HepG2 (cell line): ENCODE results near the gene PANK1. TPM values are rescaled to one million over a fixed set of nuclear protein-coding genes. Genes with fewer than 3 reads are reported as not detected.

Experiments
- ATAC-seq: fragments of 200-7000 bp; cut with Tn5 transposase; 3 replicates; pipeline ENCODE4 v1.9.1; 2020; ENCODE audit warnings: mild to moderate bottlenecking, moderate library complexity
- BruUV-seq: library from RNA; stranded (reverse); fragments of 400-500 nt; replicated peaks from 2 replicates; lab custom pipeline; 2021; lab: Mats Ljungman, UMichigan
- CTCF ChIA-PET: fragments of 300-600 bp; formaldehyde crosslinking; extraction: SDS; loops from one replicate; lab custom pipeline; 2021; ENCODE audit warnings: low total read pairs, inconsistent platforms, low intra/inter-chr PET ratio; lab: Yijun Ruan, JAX
- POLR2A ChIA-PET: fragments of 350-600 bp; sonication (Branson Sonifier 250); formaldehyde crosslinking; loops from one replicate; lab custom pipeline; 2020; ENCODE audit warnings: antibody characterized with exemption, inconsistent platforms; lab: Yijun Ruan, JAX
- DNase-seq: peaks from one replicate; pipeline ENCODE4 v3.0.0-alpha.2; 2015; ENCODE audit warnings: low spot score
- FAIRE-seq: peaks from 3 replicates; lab custom pipeline; 2011; peaks lifted over from hg19 to GRCh38; lab: Jason Lieb, UNC
- H2AFZ ChIP-seq: one replicate; pipeline ENCODE4 v1.6.1; 2011; ENCODE audit warnings: low read length, inconsistent platforms
- H3K27ac ChIP-seq: fragments of 300-600 bp; 3 replicates; pipeline ENCODE4 v1.8.0; 2011; ENCODE audit warnings: mixed run types, mild to moderate bottlenecking, mixed read lengths, low read length, inconsistent platforms; ENCODE audit not compliant: insufficient read depth; ENCODE audit errors: extremely low read length
- H3K27me3 ChIP-seq, 2 experiments: fragments of 200-600 bp in 1 of 2; 2 replicates in 1 of 2; 3 replicates in 1 of 2; pipeline versions ENCODE4 v1.6.0 to v1.8.0; 2011; ENCODE audit warnings: low read length in 2 of 2, mild to moderate bottlenecking in 2 of 2, moderate library complexity in 2 of 2, inconsistent platforms in 1 of 2; ENCODE audit not compliant: insufficient read depth in 2 of 2, control insufficient read depth in 1 of 2
- H3K36me3 ChIP-seq, 2 experiments: fragments of 200-600 bp in 1 of 2; replicated peaks in 1 of 2; 2 replicates in 1 of 2; 3 replicates in 1 of 2; pipeline versions ENCODE4 v1.5.1 to v1.8.0; 2011; ENCODE audit warnings: low read length in 2 of 2, inconsistent platforms in 1 of 2; ENCODE audit not compliant: insufficient read depth in 2 of 2, control insufficient read depth in 1 of 2
- H3K4me1 ChIP-seq: 2 replicates; pipeline ENCODE4 v1.5.1; 2012; ENCODE audit warnings: low read length, inconsistent platforms; ENCODE audit not compliant: insufficient read depth
- H3K4me2 ChIP-seq: 2 replicates; pipeline ENCODE4 v1.6.0; 2011; ENCODE audit warnings: low read depth, low read length, inconsistent platforms
- H3K4me3 ChIP-seq, 3 experiments: fragments of 200-600 bp in 1 of 3; sonication (generic), shearing (Covaris generic) in 1 of 3; replicated peaks in 1 of 3; 2 replicates each; pipeline ENCODE4 v1.5.1; 2011 to 2016; ENCODE audit warnings: low read length in 3 of 3, inconsistent platforms in 2 of 3, low read depth in 2 of 3, mild to moderate bottlenecking in 2 of 3, control low read depth in 1 of 3, mixed read lengths in 1 of 3; ENCODE audit not compliant: insufficient read depth in 1 of 3
- H3K79me2 ChIP-seq: one replicate; pipeline ENCODE4 v1.6.1; 2011; ENCODE audit warnings: low read length, inconsistent platforms; ENCODE audit not compliant: insufficient read depth
- H3K9ac ChIP-seq: 2 replicates; pipeline ENCODE4 v1.6.0; 2011; ENCODE audit warnings: mild to moderate bottlenecking, low read depth, low read length, inconsistent platforms; ENCODE audit not compliant: insufficient read depth
- H3K9me3 ChIP-seq: 2 replicates; pipeline ENCODE4 v1.5.1; 2012; ENCODE audit warnings: mild to moderate bottlenecking, low read length
- H4K20me1 ChIP-seq: 2 replicates; pipeline ENCODE4 v1.6.0; 2011; ENCODE audit warnings: inconsistent platforms, mild to moderate bottlenecking, low read length, moderate library complexity; ENCODE audit not compliant: insufficient read depth
- FOXK2 ChIP-seq: fragments of 450-650 bp; IDR thresholded peaks from 2 replicates; pipeline ENCODE4 v1.6.1; 2016
- NCOR1 ChIP-seq: fragments of 200-600 bp; sonication (generic); IDR thresholded peaks from 2 replicates; pipeline ENCODE4 v1.7.0; 2017; ENCODE audit warnings: antibody characterized with exemption, low read length, borderline replicate concordance
- NFIC ChIP-seq: IDR thresholded peaks from 2 replicates; pipeline ENCODE4 v1.6.1; 2012; ENCODE audit warnings: mild to moderate bottlenecking, low read length, inconsistent platforms
- RARA ChIP-seq: IDR thresholded peaks from 2 replicates; pipeline ENCODE4 v1.6.1; 2016; ENCODE audit warnings: missing genetic modification reagents, missing compliant biosample characterization
- SRSF1 ChIP-seq: fragments of 200-400 bp; formaldehyde crosslinking; optimal IDR thresholded peaks from 2 replicates; pipeline ENCODE3; 2017; ENCODE audit warnings: mild to moderate bottlenecking, low read depth, low read length, moderate library complexity
- YY1 ChIP-seq: IDR thresholded peaks from 2 replicates; pipeline ENCODE4 v1.6.1; 2011; ENCODE audit warnings: low read length, low read depth, moderate library complexity, mild to moderate bottlenecking; ENCODE audit not compliant: insufficient read depth, insufficient replicate concordance
- ZNF24 ChIP-seq: fragments of 450-650 bp; IDR thresholded peaks from 2 replicates; pipeline ENCODE4 v1.6.1; 2017; ENCODE audit warnings: antibody characterized with exemption, mild to moderate bottlenecking
- ZNF567 ChIP-seq: sonication (generic); formaldehyde crosslinking; IDR thresholded peaks from 2 replicates; pipeline ENCODE4 v1.8.1; 2023; ENCODE audit warnings: mild to moderate bottlenecking, missing genetic modification reagents, borderline replicate concordance
- WGBS: methylation state at CpG from one replicate; pipeline ENCODE4 v1.1.6; 2017; ENCODE audit warnings: low lambda C conversion rate; 5-methylcytosine and 5-hydroxymethylcytosine counted together
- in situ Hi-C: cut with HindIII; loops from 2 replicates; pipeline ENCODE4 v1.10.0; 2017; ENCODE audit warnings: low pct_unique_long_range_greater_than_20kb; ENCODE audit not compliant: extremely low pct_ligation_motif_present
- intact Hi-C: fragments of 100-400 bp; cut with micrococcal nuclease; formaldehyde crosslinking; loops from one replicate; pipeline ENCODE4 v1.10.0; 2022; ENCODE audit not compliant: unreplicated experiment
- polyA plus RNA-seq, 8 experiments: library from polyadenylated mRNA; depleted of rRNA in 3 of 8; stranded (reverse) in 7 of 8; unstranded in 1 of 8; fragments of >200 nt; fragmentation: Illumina TruSeq in 4 of 8; extraction: Trizol in 4 of 8; gene quantifications; 2 replicates each; pipeline versions ENCODE4 v1.2.1 to v1.2.3, GENCODE V29; 2011 to 2016; ENCODE audit warnings: low read depth in 4 of 8, missing spikeins in 1 of 8, mixed read lengths in 1 of 8; ENCODE audit not compliant: insufficient read depth in 1 of 8
- total RNA-seq, 5 experiments: library from RNA; depleted of rRNA; stranded (reverse); fragments of >200 nt; fragmentation: Illumina TruSeq; extraction: Trizol; gene quantifications; 2 replicates each; pipeline ENCODE4 v1.2.3, GENCODE V29; 2016; ENCODE audit warnings: low read depth in 1 of 5
- TF ChIP-seq, protein P1 (sequence below): sonication (generic); formaldehyde crosslinking; IDR thresholded peaks from 2 replicates; pipeline ENCODE4 v1.5.0; 2020; ENCODE audit warnings: missing genetic modification reagents
- TF ChIP-seq, protein P2 (sequence below): sonication (generic); formaldehyde crosslinking; IDR thresholded peaks from 2 replicates; pipeline ENCODE4 v1.8.0; 2022; ENCODE audit warnings: missing genetic modification reagents, low read depth, mild to moderate bottlenecking, borderline replicate concordance

PANK1 gene
- total and polyA plus RNA-seq, 2 of the 13 experiments (the other 11 are each of a cell fraction or from before 2014, with no cell fraction given), result 18.2 to 33.3 TPM

DNA sequence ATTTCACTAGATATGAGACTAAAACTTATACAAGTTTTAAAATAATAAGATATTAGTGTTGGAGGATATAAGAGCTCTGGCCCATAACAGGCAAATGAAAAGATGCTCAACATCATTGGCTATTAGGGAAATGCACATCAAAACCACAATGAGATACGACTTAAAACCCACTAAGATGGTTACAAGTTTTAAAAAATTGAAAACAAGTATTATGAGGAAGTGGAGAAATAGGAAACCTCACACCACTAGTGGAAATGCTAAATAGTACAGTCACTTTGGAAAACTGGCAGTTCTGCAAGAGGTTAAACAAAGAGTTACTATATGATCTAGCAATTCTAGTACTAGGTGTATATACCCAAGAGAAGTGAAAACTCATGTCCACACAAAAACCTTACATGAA lies 17.2 kb downstream of the PANK1 start:
- no peaks in the 10 kb centered on the region for H3K27me3 ChIP-seq
- no peak overlapping the region for H3K4me2 ChIP-seq
- DNase-seq, result no peak
- H3K9me3 ChIP-seq, result no peaks in the 10 kb centered on the region
- POLR2A ChIA-PET, result interaction anchor here (0.6 kb wide), 1 partner anchor 91 kb away, joined by 5 read pairs; no protein-coding TSS in a partner anchor
- no peak for ATAC-seq
- H3K79me2 ChIP-seq, result peaks cover 69% of the 10 kb centered on the region
- H3K4me1 ChIP-seq, result peaks cover 39% of the 10 kb centered on the region
- no peak overlapping the region for H3K9ac ChIP-seq
- H2AFZ ChIP-seq, result no peak overlapping the region
- intact Hi-C loops (no loop called here), in situ Hi-C loops (no loop called here)
- H3K27ac ChIP-seq, result no peak overlapping the region
- no TSS peak for BruUV-seq
- CTCF ChIA-PET, result no interaction called here
- peaks cover 0 to 6% of the 10 kb centered on the region in 2 experiments; a peak in 2 of 5 replicates for H3K36me3 ChIP-seq
- peaks cover 5% of the 10 kb centered on the region; the same call in 1 of the 2 replicates for H4K20me1 ChIP-seq
- 95% methylated on average over 1 of the region's 1 CpG for WGBS
- FAIRE-seq, result no peak
- TF ChIP-seq ZNF24 (no peak), NCOR1 (no peak), YY1 (no peak), FOXK2 (no peak), RARA (no peak), SRSF1 (no peak), NFIC (no peak), ZNF567 (CRISPR knock-in tag) (no peak)
- TF ChIP-seq, protein P1, sequence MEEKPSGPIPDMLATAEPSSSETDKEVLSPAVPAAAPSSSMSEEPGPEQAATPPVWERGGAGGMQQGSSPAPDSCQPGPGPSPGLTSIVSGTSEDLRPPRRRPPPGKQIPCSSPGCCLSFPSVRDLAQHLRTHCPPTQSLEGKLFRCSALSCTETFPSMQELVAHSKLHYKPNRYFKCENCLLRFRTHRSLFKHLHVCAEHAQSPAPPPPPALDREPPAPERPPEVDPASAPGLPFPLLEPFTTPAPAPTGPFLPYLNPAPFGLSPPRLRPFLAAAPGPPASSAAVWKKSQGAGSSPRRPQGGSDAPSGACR (CRISPR knock-in tag), result no peak
- TF ChIP-seq, protein P2, sequence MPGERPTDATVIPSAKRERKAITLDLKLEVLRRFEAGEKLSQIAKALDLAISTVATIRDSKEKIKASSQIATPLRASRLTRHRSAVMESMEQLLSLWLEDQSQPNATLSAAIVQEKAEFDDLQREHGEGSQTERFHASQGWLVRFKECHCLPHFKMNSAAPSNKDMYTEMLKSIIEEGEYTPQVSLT (CRISPR knock-in tag), result no peak
- TF ChIP-seq, all 625 proteins: peak for 0
- no peak overlapping the region for H3K4me3 ChIP-seq
